ENCODE data around the gene RNF166.

DNA sequence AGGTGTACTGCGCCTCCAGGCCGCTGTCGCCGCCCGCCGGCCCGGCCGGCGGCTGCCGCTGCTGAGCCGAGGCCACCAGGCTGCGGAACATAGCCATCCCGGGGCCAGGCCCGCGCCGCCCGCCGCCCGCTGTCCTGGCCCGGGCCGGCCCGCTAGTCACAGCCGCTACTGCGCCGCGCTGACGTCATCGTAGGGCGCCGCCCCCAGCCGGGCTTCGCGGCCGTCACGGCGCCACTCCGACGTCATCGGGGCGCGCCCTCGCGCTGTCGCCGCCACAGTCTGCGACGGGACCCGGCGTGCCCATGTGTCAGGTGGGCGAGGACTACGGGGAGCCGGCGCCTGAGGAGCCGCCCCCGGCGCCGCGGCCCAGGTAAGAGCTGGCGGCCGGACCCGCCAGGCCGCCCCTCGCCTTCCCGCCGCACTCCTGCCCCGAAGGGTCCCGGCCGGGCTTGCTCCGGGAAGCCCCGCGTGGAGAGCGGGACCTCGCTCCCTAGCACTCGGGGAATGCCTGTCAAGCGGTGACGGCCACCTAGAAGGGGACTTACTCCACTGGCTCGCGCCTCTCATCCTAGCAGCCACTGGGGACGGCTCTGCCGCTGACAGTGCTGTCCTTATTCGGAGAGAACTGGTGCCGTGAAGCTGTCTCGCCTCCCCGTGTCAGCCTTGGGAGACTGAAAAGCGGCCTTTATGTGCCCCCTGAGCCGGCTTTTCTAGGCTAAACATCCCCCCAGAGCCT, at the start of gene RNF166, which contains the start of gene CTU2:
- TF ChIP-seq CTCF (conservative IDR thresholded peaks at IDR 0.05 in 1 of 2, IDR thresholded peaks at IDR 0.05 in 1 of 2; ENCODE audit: low read depth in 1 of 2, low read length in 2 of 2): no peak
- no peak for TF ChIP-seq EZH2 (IDR thresholded peaks at IDR 0.05; ENCODE audit: low read length, missing control alignments)
